HUES48 (cell line): ENCODE measurements around the gene KIAA1328.

Experiments
- H3K27ac ChIP-seq: one replicate; pipeline ENCODE4 v1.7.0; 2013; ENCODE audit warnings: low read depth, low read length, inconsistent platforms
- H3K27me3 ChIP-seq: 2 replicates; pipeline ENCODE4 v1.6.1; 2013; ENCODE audit warnings: mild to moderate bottlenecking, low read length; ENCODE audit not compliant: control insufficient read depth, insufficient read depth
- H3K36me3 ChIP-seq: 2 replicates; pipeline ENCODE4 v1.6.1; 2013; ENCODE audit warnings: low read length; ENCODE audit not compliant: control insufficient read depth, insufficient read depth
- H3K4me1 ChIP-seq: 2 replicates; pipeline ENCODE4 v1.6.1; 2013; ENCODE audit warnings: mild to moderate bottlenecking, low read length; ENCODE audit not compliant: control insufficient read depth, insufficient read depth
- H3K4me3 ChIP-seq: 2 replicates; pipeline ENCODE4 v1.5.1; 2013; ENCODE audit warnings: mild to moderate bottlenecking, low read depth, low read length
- H3K9ac ChIP-seq: 2 replicates; pipeline ENCODE4 v1.6.1; 2013; ENCODE audit warnings: mild to moderate bottlenecking, low read depth, low read length, moderate library complexity
- H3K9me3 ChIP-seq: 2 replicates; pipeline ENCODE4 v1.6.1; 2013; ENCODE audit warnings: low read length; ENCODE audit not compliant: control insufficient read depth, insufficient read depth

KIAA1328 gene

DNA sequence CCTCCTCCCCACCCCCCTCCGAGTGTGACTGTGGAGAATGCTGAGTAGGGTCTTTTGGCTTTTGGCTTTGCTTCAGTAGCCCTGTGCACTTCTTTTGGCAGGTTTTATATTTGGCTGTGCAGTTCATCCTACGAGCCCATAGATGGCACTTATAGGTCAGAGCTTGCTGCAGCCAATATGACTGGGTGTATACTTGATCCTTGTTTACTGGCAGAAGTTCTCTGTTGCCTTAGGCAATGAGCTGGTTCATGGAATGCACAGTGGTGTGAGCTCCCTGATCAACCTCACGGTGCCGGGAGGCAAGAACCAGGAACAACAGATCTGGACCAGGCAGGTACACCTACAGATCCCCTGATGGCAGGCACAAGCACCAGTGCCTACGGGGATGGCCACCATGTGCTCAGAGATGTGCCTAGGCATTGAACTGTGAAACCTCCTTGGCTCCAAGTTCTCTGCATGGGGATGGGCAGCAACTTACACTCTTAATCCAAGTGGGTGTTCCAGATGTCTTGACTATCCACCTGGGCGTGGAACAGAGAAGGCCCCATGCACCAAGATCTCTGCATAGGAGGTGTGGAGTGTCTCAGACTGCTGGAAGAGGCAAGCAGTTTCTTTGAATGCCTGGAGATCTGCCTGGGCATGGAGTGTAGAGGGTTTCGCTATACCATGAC, 190.4 kb downstream of the KIAA1328 start:
- no peak overlapping the region for H3K4me3 ChIP-seq
- no peak overlapping the region for H3K9ac ChIP-seq
- H3K9me3 ChIP-seq = no peaks in the 10 kb centered on the region
- H3K27me3 ChIP-seq = no peaks in the 10 kb centered on the region
- no peaks in the 10 kb centered on the region for H3K4me1 ChIP-seq
- H3K36me3 ChIP-seq = no peaks in the 10 kb centered on the region
- no peak overlapping the region for H3K27ac ChIP-seq

DNA sequence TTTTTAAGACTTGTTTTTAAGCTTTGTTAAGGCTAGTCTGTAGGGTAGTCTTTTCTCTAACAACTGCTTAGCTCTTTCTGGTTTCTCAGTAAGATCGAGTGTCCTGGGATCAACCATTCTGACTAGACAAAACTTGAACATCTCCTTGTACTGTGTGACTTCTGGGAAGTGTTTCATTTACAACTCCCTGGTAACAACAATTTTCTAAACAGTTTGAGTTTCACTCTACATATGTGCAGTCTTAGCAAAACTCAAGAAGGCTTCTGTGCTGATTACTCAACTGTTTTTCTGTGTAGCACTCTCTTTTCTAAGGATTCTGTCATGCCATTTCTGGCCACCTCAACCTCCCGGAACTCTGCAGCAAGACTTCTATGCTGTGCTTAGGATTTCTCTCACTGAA, 204.5 kb downstream of the KIAA1328 start:
- no peaks in the 10 kb centered on the region for H3K36me3 ChIP-seq
- peaks cover 9% of the 10 kb centered on the region; the same call in 1 of the 2 replicates for H3K4me1 ChIP-seq
- H3K9ac ChIP-seq = no peak overlapping the region
- H3K27me3 ChIP-seq = no peaks in the 10 kb centered on the region
- H3K9me3 ChIP-seq = peaks cover 3% of the 10 kb centered on the region
- no peak overlapping the region for H3K27ac ChIP-seq
- no peak overlapping the region for H3K4me3 ChIP-seq

DNA sequence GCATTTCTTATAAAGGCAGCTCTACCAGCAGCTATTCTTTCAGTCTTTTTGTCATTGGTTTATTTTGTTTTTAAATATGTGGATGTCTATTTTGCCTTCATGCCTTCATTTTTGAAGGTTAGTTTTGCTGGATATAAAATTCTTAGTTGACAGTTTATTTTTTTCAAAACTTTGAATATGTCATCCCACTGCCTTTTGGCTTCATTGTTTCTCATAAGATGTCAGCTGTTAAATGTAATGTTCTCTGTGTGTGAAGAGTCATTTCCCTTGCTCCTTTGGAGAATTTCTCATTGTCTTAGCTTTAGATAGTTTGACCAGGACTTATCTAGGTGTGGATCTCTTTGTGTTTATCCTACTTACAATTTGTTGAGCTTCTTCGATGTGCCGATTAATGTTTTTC, 213.5 kb downstream of the KIAA1328 start:
- Histone ChIP-seq H3K36me3 (no peaks in the 10 kb centered on the region), H3K4me1 (peaks cover 17% of the 10 kb centered on the region), H3K4me3 (no peak overlapping the region), H3K9ac (no peak overlapping the region), H3K9me3 (peaks cover 28% of the 10 kb centered on the region), H3K27me3 (no peaks in the 10 kb centered on the region), H3K27ac (no peak overlapping the region)

DNA sequence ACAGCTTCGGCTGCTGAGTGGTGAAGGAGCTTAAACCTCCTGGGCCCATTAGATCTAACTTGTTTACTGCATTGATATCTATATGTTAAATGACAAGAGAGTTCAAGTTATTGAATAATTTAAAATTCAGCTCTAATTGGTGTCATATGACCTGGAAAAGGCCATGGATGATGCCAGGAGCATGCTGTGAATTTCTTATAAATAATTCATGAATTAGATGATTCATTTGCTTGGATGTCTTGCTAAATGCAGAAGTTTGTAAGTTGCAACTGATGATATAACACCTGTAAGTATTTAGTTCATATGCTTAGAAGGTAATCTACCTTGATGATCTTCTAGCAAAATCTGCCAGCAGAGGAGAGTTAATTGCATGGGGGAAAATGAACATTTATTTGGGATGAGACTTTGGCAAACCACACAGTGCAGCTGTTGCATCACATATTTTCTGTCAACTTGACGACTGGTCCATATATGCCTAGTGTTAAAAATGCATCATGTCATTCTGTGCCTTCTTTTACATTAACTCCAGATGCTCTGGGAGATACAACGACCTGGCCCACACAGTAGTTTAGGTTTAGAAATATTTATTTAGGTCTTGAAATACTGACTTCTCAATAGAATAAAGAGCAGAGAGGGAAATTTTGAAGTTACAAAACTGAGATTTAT, 226.3 kb downstream of the KIAA1328 start:
- no peak overlapping the region for H3K27ac ChIP-seq
- H3K27me3 ChIP-seq = no peaks in the 10 kb centered on the region
- H3K36me3 ChIP-seq = no peaks in the 10 kb centered on the region
- H3K9me3 ChIP-seq = no peaks in the 10 kb centered on the region
- no peak overlapping the region for H3K4me3 ChIP-seq
- H3K4me1 ChIP-seq = peaks cover 8% of the 10 kb centered on the region
- H3K9ac ChIP-seq = no peak overlapping the region

DNA sequence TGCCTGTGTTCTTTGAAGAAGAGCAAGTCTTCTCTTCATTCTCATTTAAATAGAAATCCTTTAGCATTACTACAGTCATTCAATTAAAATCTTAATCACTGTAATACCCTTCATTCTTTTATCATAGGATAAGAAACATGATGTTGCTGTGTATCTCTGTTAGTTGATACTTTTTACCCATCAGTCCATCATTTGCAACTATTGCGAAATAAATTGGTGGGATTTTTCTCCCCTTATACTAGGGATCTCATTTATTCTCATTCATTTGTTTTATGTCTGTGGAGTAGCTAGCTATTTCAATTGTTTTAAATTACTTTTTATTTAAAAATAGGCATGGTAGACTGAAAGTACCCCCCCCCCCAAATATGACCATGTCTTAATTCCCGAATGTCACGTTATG, 235.3 kb downstream of the KIAA1328 start:
- H3K4me1 ChIP-seq = peaks cover 9% of the 10 kb centered on the region; the same call in 1 of the 2 replicates
- H3K9ac ChIP-seq = no peak overlapping the region
- H3K27me3 ChIP-seq = no peaks in the 10 kb centered on the region
- no peaks in the 10 kb centered on the region for H3K9me3 ChIP-seq
- no peaks in the 10 kb centered on the region for H3K36me3 ChIP-seq
- no peak overlapping the region for H3K27ac ChIP-seq
- H3K4me3 ChIP-seq = no peak overlapping the region

DNA sequence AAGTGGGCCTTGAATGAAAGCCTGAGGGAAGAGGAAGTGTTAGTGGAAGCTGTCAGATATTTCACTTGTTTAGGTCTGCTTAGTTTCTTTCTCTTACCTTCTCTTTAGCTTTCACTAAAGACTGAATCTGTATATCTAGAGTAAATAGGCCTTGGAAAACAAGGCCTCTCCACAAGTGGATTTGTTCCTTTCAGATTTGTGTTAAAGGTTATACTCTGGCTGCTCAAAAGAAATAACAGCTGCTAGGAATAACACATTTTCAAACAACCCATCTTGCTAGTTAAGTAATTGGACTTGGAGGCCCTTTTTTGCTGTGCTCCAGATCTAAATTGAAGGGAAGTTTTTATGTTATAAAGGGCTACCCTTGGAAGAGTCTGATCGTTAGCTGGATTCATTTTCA, 236.3 kb downstream of the KIAA1328 start:
- Histone ChIP-seq H3K27ac (no peak overlapping the region), H3K9me3 (no peaks in the 10 kb centered on the region), H3K9ac (no peak overlapping the region), H3K36me3 (no peaks in the 10 kb centered on the region), H3K27me3 (no peaks in the 10 kb centered on the region), H3K4me1 (peaks cover 9% of the 10 kb centered on the region; the same call in 1 of the 2 replicates), H3K4me3 (no peak overlapping the region)

DNA sequence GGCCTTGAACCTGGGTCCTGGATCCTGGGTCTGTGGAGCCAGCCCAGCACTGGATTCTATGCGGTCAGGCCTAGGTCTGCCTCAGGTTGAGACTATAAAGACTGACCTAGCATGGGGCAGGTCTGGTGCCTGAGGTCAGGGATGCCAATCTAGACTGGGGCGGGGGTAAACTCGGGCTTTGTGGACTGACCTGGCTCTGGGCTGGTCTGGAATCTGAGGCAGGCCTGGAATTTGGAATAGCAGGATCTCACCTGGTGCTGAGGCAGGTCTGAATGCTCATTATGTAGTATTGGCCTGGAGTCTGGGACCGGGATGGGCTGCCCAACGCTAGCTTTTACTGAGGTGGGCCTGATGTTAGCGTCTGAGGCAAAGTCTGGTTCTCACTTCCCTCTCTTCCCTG, 256.0 kb downstream of the KIAA1328 start:
- no peak overlapping the region for H3K9ac ChIP-seq
- H3K4me1 ChIP-seq = peaks cover 16% of the 10 kb centered on the region
- no peaks in the 10 kb centered on the region for H3K36me3 ChIP-seq
- H3K4me3 ChIP-seq = no peak overlapping the region
- H3K27me3 ChIP-seq = no peaks in the 10 kb centered on the region
- no peaks in the 10 kb centered on the region for H3K9me3 ChIP-seq
- H3K27ac ChIP-seq = no peak overlapping the region

DNA sequence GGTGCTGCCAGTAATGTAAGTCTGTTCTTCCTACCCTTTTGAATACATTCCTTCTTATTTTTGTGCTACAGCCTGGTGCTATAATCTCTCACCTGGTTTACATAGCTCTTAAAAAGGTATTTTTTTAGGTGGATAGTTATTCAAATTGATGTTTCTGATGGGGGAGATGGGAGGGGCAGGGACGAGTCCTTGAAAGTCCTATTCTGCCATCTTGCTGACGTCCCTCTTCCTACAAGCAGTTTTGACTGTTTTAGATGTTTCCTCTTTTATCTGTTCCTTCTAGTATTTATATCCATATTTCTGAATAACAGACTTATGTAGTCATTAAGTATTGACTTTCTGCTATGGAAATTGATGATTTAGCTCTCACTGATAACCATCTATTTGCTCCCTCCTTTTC, 256.4 kb downstream of the KIAA1328 start:
- no peaks in the 10 kb centered on the region for H3K36me3 ChIP-seq
- H3K9ac ChIP-seq = no peak overlapping the region
- H3K4me1 ChIP-seq = peaks cover 16% of the 10 kb centered on the region
- no peaks in the 10 kb centered on the region for H3K27me3 ChIP-seq
- H3K4me3 ChIP-seq = no peak overlapping the region
- H3K9me3 ChIP-seq = no peaks in the 10 kb centered on the region
- no peak overlapping the region for H3K27ac ChIP-seq

DNA sequence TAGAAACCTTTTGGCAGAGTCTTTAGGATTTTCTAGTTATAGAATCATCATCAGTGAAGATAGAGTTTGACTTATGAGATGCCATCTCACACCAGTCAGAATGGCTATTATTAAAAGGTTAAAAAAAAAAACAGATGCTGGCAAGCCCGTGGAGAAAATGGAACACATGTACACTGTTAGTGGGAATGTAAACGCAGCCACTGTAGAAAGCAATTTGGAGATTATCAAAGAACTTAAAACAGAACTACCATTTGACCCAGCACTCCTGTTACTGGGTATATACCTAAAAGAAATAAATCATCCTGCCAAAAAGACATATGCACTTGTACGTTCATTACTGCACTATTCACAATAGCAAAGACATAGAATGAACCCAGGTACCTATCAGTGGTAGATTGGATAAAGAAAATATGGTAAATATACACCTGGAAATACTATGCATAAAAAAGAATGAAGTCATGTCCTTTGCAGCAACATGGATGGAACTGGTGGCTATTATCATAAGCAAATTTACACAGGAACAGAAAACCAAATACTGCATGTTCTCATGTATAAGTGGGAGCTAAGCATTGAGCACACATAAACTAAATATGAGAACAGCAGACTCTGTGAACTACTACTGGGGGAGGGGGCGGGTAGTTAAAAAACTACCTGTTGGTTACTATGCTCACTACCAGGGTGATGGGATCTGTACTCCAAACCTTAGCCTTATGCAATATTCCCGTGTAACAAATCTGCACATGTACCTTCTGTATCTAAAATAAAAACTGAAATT, 279.0 kb downstream of the KIAA1328 start:
- no peaks in the 10 kb centered on the region for H3K27me3 ChIP-seq
- peaks cover 17% of the 10 kb centered on the region for H3K9me3 ChIP-seq
- H3K4me1 ChIP-seq = no peaks in the 10 kb centered on the region

DNA sequence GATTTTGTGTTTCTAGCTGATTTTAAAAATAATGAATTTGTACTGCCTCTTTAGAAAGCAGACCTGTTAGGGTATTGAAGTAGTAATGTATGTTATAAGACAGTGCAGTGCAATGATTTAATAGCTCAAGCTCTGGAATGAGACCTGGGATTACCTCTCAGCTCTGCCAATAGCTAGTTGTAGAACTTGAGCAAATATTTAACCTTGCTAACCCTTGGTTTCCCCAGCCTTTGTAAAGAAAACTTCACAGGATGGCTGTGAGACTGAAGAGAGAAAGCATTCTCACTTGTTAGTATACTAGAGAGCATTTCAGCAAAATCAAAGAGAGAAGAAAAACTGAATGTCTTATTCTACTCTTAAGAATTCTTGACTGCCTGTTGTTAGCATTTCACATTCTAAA, 293.9 kb downstream of the KIAA1328 start:
- no peak overlapping the region for H3K9ac ChIP-seq
- no peak overlapping the region for H3K27ac ChIP-seq
- H3K27me3 ChIP-seq = no peaks in the 10 kb centered on the region
- no peaks in the 10 kb centered on the region for H3K9me3 ChIP-seq
- H3K36me3 ChIP-seq = no peaks in the 10 kb centered on the region
- peaks cover 11% of the 10 kb centered on the region; the same call in 1 of the 2 replicates for H3K4me1 ChIP-seq
- no peak overlapping the region for H3K4me3 ChIP-seq

More for the DNA sequence above, 279.0 kb downstream of the KIAA1328 start:
- Histone ChIP-seq H3K27ac (no peak overlapping the region), H3K9ac (no peak overlapping the region), H3K4me3 (no peak overlapping the region), H3K36me3 (no peaks in the 10 kb centered on the region)

DNA sequence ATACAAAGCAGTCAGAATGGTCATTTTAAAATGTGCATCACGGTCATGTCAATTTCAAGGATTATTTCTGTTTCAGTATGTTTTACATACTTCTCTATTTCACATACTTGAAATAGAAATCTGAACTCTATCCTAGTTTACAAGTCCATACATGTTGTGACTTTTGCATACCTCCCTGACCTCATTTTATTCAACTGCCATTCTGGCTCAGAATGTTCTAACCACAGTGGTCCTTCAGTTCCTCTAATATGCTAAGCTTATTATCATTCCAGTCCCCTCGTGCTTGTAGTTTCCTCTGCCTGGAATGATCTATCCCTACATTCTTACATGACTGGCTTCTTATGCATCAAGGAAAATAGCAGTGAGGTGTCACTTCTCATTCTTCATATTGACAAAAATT, 295.6 kb downstream of the KIAA1328 start:
- no peak overlapping the region for H3K9ac ChIP-seq
- no peak overlapping the region for H3K4me3 ChIP-seq
- H3K9me3 ChIP-seq = no peaks in the 10 kb centered on the region
- no peaks in the 10 kb centered on the region for H3K27me3 ChIP-seq
- H3K27ac ChIP-seq = no peak overlapping the region
- peaks cover 11% of the 10 kb centered on the region; the same call in 1 of the 2 replicates for H3K4me1 ChIP-seq
- no peaks in the 10 kb centered on the region for H3K36me3 ChIP-seq
